HepG2 (cell line): Measurements from ENCODE around the gene DNAJC28. TPM values are rescaled to one million over a fixed set of nuclear protein-coding genes. Genes with fewer than 3 reads are reported as not detected.
A peak's percentile ranks its signal among the peaks of the same experiment; 100 is the strongest.

Source experiments
- ARNT ChIP-seq: fragments of 450-650 bp; IDR thresholded peaks from 2 replicates; pipeline ENCODE4 v1.6.1; 2017
- CREM ChIP-seq, 2 experiments: sonication (generic) in 1 of 2; formaldehyde crosslinking in 1 of 2; IDR thresholded peaks; 2 replicates each; pipeline versions ENCODE4 v1.4.0 to v1.6.1; 2016 to 2020; ENCODE audit warnings: antibody characterized with exemption in 1 of 2, mild to moderate bottlenecking in 1 of 2, missing genetic modification reagents in 1 of 2
- E2F1 ChIP-seq: sonication (generic); formaldehyde crosslinking; IDR thresholded peaks from 2 replicates; pipeline ENCODE4 v1.5.0; 2020; ENCODE audit warnings: missing genetic modification reagents
- EEA1 ChIP-seq: sonication (generic); formaldehyde crosslinking; IDR thresholded peaks from 2 replicates; pipeline ENCODE4 v1.5.1; 2020; ENCODE audit warnings: mild to moderate bottlenecking, missing genetic modification reagents, borderline replicate concordance
- GATAD1 ChIP-seq: IDR thresholded peaks from 2 replicates; pipeline ENCODE4 v1.6.1; 2016; ENCODE audit warnings: missing genetic modification reagents, missing compliant biosample characterization
- HDAC6 ChIP-seq: fragments of 200-600 bp; sonication (generic); IDR thresholded peaks from 2 replicates; pipeline ENCODE4 v1.7.0; 2017; ENCODE audit warnings: mild to moderate bottlenecking, antibody characterized with exemption, low read length, low read depth
- KDM3A ChIP-seq: IDR thresholded peaks from 2 replicates; pipeline ENCODE4 v1.6.1; 2018; ENCODE audit warnings: low read depth, missing compliant biosample characterization
- MBNL3 ChIP-seq: fragments of 250-450 bp; sonication (Bioruptor Pico); conservative IDR thresholded peaks from 2 replicates; pipeline ENCODE4 v1.8.0; 2022; ENCODE audit warnings: mild to moderate bottlenecking, inconsistent platforms
- MLLT10 ChIP-seq: sonication (generic); formaldehyde crosslinking; IDR thresholded peaks from 2 replicates; pipeline ENCODE4 v1.4.0; 2020; ENCODE audit warnings: missing genetic modification reagents
- MXD4 ChIP-seq: IDR thresholded peaks from 2 replicates; pipeline ENCODE4 v1.6.1; 2016; ENCODE audit warnings: mild to moderate bottlenecking, missing biosample characterization, missing genetic modification reagents
- PCBP2 ChIP-seq: fragments of 200-400 bp; formaldehyde crosslinking; optimal IDR thresholded peaks from 2 replicates; pipeline ENCODE3; 2018; ENCODE audit warnings: low read length, low read depth; ENCODE audit not compliant: poor library complexity, severe bottlenecking
- PHF21A ChIP-seq: sonication (generic); formaldehyde crosslinking; IDR thresholded peaks from 2 replicates; pipeline ENCODE4 v1.5.0; 2020; ENCODE audit warnings: mild to moderate bottlenecking, missing genetic modification reagents
- PRDM10 ChIP-seq: sonication (generic); formaldehyde crosslinking; IDR thresholded peaks from 2 replicates; pipeline ENCODE4 v1.4.0; 2020; ENCODE audit warnings: low read depth, missing genetic modification reagents
- RFX1 ChIP-seq: fragments of 450-650 bp; IDR thresholded peaks from 2 replicates; pipeline ENCODE4 v1.6.1; 2017
- SNAI1 ChIP-seq: sonication (generic); formaldehyde crosslinking; IDR thresholded peaks from 2 replicates; pipeline ENCODE4 v1.5.0; 2020; ENCODE audit warnings: mild to moderate bottlenecking, missing genetic modification reagents, borderline replicate concordance
- SPEN ChIP-seq: sonication (generic); formaldehyde crosslinking; IDR thresholded peaks from 2 replicates; pipeline ENCODE4 v1.5.1; 2020; ENCODE audit warnings: low read depth, mild to moderate bottlenecking, missing genetic modification reagents
- TOPORS ChIP-seq: sonication (generic); formaldehyde crosslinking; IDR thresholded peaks from 2 replicates; pipeline ENCODE4 v1.8.0; 2023; ENCODE audit warnings: mild to moderate bottlenecking, missing genetic modification reagents
- ZFP41 ChIP-seq: sonication (generic); formaldehyde crosslinking; IDR thresholded peaks from 2 replicates; pipeline ENCODE4 v1.4.0; 2020; ENCODE audit warnings: mild to moderate bottlenecking, missing genetic modification reagents, borderline replicate concordance
- ZNF263 ChIP-seq: sonication (generic); formaldehyde crosslinking; IDR thresholded peaks from 2 replicates; pipeline ENCODE4 v1.4.0; 2020; ENCODE audit warnings: missing genetic modification reagents
- ZNF276 ChIP-seq: sonication (generic); formaldehyde crosslinking; IDR thresholded peaks from 2 replicates; pipeline ENCODE4 v1.4.0; 2020; ENCODE audit warnings: mild to moderate bottlenecking, low read depth, missing genetic modification reagents
- ZNF326 ChIP-seq: sonication (generic); formaldehyde crosslinking; IDR thresholded peaks from 2 replicates; pipeline ENCODE4 v1.4.0; 2020; ENCODE audit warnings: missing genetic modification reagents, borderline replicate concordance
- ZNF383 ChIP-seq: sonication (generic); formaldehyde crosslinking; IDR thresholded peaks from 2 replicates; pipeline ENCODE4 v1.4.0; 2020; ENCODE audit warnings: missing genetic modification reagents, mild to moderate bottlenecking, borderline replicate concordance
- ZNF496 ChIP-seq: sonication (generic); formaldehyde crosslinking; IDR thresholded peaks from 2 replicates; pipeline ENCODE4 v1.8.1; 2023; ENCODE audit warnings: mild to moderate bottlenecking, moderate library complexity, missing genetic modification reagents; ENCODE audit not compliant: insufficient replicate concordance
- ZNF570 ChIP-seq: sonication (generic); formaldehyde crosslinking; IDR thresholded peaks from 2 replicates; pipeline ENCODE4 v1.4.0; 2020; ENCODE audit warnings: mild to moderate bottlenecking, missing genetic modification reagents, borderline replicate concordance
- ZNF7 ChIP-seq: IDR thresholded peaks from 2 replicates; pipeline ENCODE4 v1.6.1; 2016; ENCODE audit warnings: missing biosample characterization, missing genetic modification reagents
- polyA plus RNA-seq, 8 experiments: library from polyadenylated mRNA; depleted of rRNA in 3 of 8; stranded (reverse) in 7 of 8; unstranded in 1 of 8; fragments of >200 nt; fragmentation: Illumina TruSeq in 4 of 8; extraction: Trizol in 4 of 8; gene quantifications; 2 replicates each; pipeline versions ENCODE4 v1.2.1 to v1.2.3, GENCODE V29; 2011 to 2016; ENCODE audit warnings: low read depth in 4 of 8, missing spikeins in 1 of 8, mixed read lengths in 1 of 8; ENCODE audit not compliant: insufficient read depth in 1 of 8
- total RNA-seq, 5 experiments: library from RNA; depleted of rRNA; stranded (reverse); fragments of >200 nt; fragmentation: Illumina TruSeq; extraction: Trizol; gene quantifications; 2 replicates each; pipeline ENCODE4 v1.2.3, GENCODE V29; 2016; ENCODE audit warnings: low read depth in 1 of 5

The DNAJC28 gene
- total and polyA plus RNA-seq, 2 of the 13 experiments (the other 11 are each of a cell fraction or from before 2014, with no cell fraction given), result 1.5 to 3.3 TPM

GRCh38 chr21:33479679-33480480 is 11.6 kb downstream of the DNAJC28 start, which contains the start of gene TMEM50B (continued):
- peak; percentile 92 for TF ChIP-seq PHF21A
- TF ChIP-seq PRDM10 (CRISPR knock-in tag), result no peak
- TF ChIP-seq CREM (IDR thresholded peaks at IDR 0.05), result 0 out of 2 replicates have a peak, but pooled peaks have one; percentile 15
- TF ChIP-seq CREM (CRISPR knock-in tag; IDR thresholded peaks at IDR 0.05), result no peak
- no peak for TF ChIP-seq ZNF496 (CRISPR knock-in tag)
- no peak for TF ChIP-seq EEA1
- no peak for TF ChIP-seq ZNF383 (CRISPR knock-in tag)
- peak; percentile 69 for TF ChIP-seq MXD4 (CRISPR knock-in tag)
- no peak for TF ChIP-seq SNAI1 (CRISPR knock-in tag)
- TF ChIP-seq SPEN (CRISPR knock-in tag), result peak; percentile 32
- no peak for TF ChIP-seq ZNF276 (CRISPR knock-in tag)
- TF ChIP-seq ZNF326 (CRISPR knock-in tag), result no peak
- peak; percentile 67 for TF ChIP-seq ZNF263 (CRISPR knock-in tag)
- peak; percentile 77; the same call in 1 of the 2 replicates for TF ChIP-seq GATAD1 (CRISPR knock-in tag)
- no peak for TF ChIP-seq ARNT
- TF ChIP-seq HDAC6, result no peak
- no peak for TF ChIP-seq ZFP41 (CRISPR knock-in tag)
- no peak for TF ChIP-seq RFX1
- no peak for TF ChIP-seq KDM3A (CRISPR knock-in tag)
- peak; percentile 40; the same call in 1 of the 2 replicates for TF ChIP-seq TOPORS
- TF ChIP-seq ZNF7, result no peak
- no peak for TF ChIP-seq MBNL3 (CRISPR knock-in tag)
- no peak for TF ChIP-seq MLLT10 (CRISPR knock-in tag)
- TF ChIP-seq E2F1 (CRISPR knock-in tag), result no peak; the same call in 1 of the 2 replicates
- TF ChIP-seq PCBP2, result no peak
- TF ChIP-seq ZNF570 (CRISPR knock-in tag), result no peak
